ENCODE data around the gene PRLR. TPM values are rescaled to one million over a fixed set of nuclear protein-coding genes. Genes with fewer than 3 reads are reported as not detected.
A peak's percentile ranks its signal among the peaks of the same experiment; 100 is the strongest.

PRLR gene
- total RNA-seq, 6 experiments from 2014 or later: 7.4 to 26.8 (median 15.1) TPM

DNA sequence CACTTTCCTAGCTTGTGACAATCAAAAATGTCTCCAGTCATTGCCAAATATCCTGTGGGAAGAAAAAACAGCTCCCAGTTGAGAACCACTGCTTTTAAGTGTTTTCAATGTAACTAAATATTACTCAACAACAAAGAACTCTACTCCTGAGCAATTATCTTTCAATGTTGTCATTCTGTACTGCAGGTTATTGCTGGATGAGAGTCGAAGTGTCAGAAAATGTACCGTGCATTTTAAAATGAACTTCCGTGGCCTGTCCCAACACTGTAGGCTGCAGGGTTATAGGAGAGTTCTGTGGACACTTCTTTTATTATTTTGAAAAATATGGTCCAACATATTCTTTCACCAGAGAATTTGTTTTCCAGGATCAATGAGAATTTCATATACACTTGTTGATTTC, 147.8 kb downstream of the PRLR start:
- no peak overlapping the region for H3K4me3 ChIP-seq
- intact Hi-C loops (cut with DNase I): no loop called here
- peak in 3 of 4 donors; percentile 46 to 64 (median 63) for ATAC-seq

DNA sequence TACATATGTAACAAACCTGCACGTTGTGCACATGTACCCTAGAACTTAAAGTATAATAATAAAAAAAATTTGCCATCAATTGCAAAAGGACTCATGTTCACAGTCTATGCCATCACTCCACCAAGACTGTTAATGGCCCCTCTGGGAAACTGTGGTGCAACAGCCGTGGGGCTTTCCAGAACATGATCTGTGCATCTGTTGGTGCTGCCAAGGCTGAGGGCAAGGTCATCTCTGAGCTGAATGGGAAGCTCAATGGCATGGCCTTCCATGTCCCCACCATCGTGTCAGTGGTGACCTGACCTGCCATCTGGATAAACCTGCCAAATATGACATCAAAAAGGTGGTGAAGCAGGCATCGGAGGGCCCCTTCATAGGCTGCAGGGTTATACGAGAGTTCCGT, 149.2 kb downstream of the PRLR start:
- TF ChIP-seq, protein P1, sequence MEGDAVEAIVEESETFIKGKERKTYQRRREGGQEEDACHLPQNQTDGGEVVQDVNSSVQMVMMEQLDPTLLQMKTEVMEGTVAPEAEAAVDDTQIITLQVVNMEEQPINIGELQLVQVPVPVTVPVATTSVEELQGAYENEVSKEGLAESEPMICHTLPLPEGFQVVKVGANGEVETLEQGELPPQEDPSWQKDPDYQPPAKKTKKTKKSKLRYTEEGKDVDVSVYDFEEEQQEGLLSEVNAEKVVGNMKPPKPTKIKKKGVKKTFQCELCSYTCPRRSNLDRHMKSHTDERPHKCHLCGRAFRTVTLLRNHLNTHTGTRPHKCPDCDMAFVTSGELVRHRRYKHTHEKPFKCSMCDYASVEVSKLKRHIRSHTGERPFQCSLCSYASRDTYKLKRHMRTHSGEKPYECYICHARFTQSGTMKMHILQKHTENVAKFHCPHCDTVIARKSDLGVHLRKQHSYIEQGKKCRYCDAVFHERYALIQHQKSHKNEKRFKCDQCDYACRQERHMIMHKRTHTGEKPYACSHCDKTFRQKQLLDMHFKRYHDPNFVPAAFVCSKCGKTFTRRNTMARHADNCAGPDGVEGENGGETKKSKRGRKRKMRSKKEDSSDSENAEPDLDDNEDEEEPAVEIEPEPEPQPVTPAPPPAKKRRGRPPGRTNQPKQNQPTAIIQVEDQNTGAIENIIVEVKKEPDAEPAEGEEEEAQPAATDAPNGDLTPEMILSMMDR (IDR thresholded peaks at IDR 0.05): no peak
- TF ChIP-seq POLR2A (IDR thresholded peaks at IDR 0.05): no peak
- Histone ChIP-seq H3K27ac (peak overlapping the region in 1 of 3 donors; percentile 65), H3K4me3 (no peak overlapping the region), H3K9me3 (no peaks in the 10 kb centered on the region), H3K4me1 (peaks cover 0 to 16% (median 0%) of the 10 kb centered on the region in 4 donors), H3K27me3 (no peaks in the 10 kb centered on the region), H3K36me3 (no peaks in the 10 kb centered on the region)
- ATAC-seq (peak in 3 of 4 donors; percentile 37 to 73 (median 52)), DNase-seq (peak in 2 of 3 donors; percentile 51 to 61)
- intact Hi-C loops (cut with DNase I): no loop called here
- WGBS (ENCODE audit: insufficient coverage, low coverage, low lambda C conversion rate, missing lambda C conversion rate): 79% methylated on average over 5 of the region's 6 CpGs

More for the DNA sequence above, 147.8 kb downstream of the PRLR start:
- no peaks in the 10 kb centered on the region for H3K27me3 ChIP-seq
- H3K36me3 ChIP-seq: no peaks in the 10 kb centered on the region
- 38% methylated on average over 3 of the region's 3 CpGs for WGBS (ENCODE audit: insufficient coverage, low coverage, low lambda C conversion rate, missing lambda C conversion rate)
- peaks cover 0 to 16% (median 0%) of the 10 kb centered on the region in 4 donors for H3K4me1 ChIP-seq
- TF ChIP-seq, protein P1 (IDR thresholded peaks at IDR 0.05): no peak
- no peak for TF ChIP-seq POLR2A (IDR thresholded peaks at IDR 0.05)
- peak overlapping the region in 2 of 3 donors; percentile 17 to 65 for H3K27ac ChIP-seq
- no peak for DNase-seq
- no peaks in the 10 kb centered on the region for H3K9me3 ChIP-seq

DNA sequence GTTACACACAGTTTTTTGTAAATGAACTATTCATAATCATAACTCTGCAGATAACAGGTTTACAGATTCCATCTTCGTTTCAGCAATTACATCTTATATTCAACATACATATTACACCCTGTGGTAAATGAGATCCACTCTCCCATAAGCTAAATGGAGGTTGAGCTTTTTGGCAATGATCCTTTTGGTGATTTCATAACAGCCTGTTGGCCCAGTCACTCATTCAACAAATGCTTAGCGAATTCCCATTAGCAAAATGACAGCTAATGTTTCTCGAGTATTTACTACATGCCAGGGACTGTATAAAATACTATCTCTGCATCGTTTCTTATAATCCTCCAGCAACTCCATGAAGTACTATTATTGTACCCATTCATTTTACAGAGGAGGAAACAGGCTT, 157.1 kb downstream of the PRLR start:
- DNase-seq (no peak), ATAC-seq (peak in 3 of 4 donors; percentile 64 to 75 (median 68))
- intact Hi-C loops (cut with DNase I): no loop called here
- no peak overlapping the region for H3K27ac ChIP-seq
- H3K4me3 ChIP-seq: no peak overlapping the region
- H3K36me3 ChIP-seq: no peaks in the 10 kb centered on the region
- no peaks in the 10 kb centered on the region for H3K27me3 ChIP-seq
- WGBS (ENCODE audit: insufficient coverage, low coverage, low lambda C conversion rate, missing lambda C conversion rate): 41% methylated on average over 4 of the region's 4 CpGs
- H3K9me3 ChIP-seq: no peaks in the 10 kb centered on the region
- H3K4me1 ChIP-seq: no peaks in the 10 kb centered on the region
- TF ChIP-seq, protein P1 (IDR thresholded peaks at IDR 0.05): no peak
- TF ChIP-seq POLR2A (IDR thresholded peaks at IDR 0.05): no peak

DNA sequence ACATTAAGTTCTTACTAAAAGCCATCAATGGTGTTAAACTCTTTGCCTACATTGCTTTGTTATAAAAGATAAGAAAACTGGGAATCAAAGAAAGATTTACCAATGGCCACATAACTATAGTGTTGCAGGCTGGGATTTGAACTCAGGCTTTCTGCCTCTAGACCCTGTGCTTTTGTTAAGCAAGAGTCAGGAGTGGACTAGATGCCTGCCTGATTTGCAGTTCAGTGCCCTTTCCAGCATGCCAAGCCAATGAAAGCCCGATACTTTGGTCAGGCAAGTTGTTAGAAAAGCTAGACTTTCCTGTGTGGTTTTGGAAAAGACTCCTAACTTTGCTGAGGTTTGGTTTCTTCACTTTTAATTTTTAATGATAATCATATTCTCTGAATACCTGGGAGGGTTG, 161.1 kb downstream of the PRLR start:
- 45% methylated on average over 1 of the region's 1 CpG for WGBS (ENCODE audit: insufficient coverage, low coverage, low lambda C conversion rate, missing lambda C conversion rate)
- Histone ChIP-seq H3K4me3 (no peak overlapping the region), H3K4me1 (peaks cover 0 to 9% (median 3%) of the 10 kb centered on the region in 4 donors), H3K36me3 (no peaks in the 10 kb centered on the region), H3K27ac (no peak overlapping the region), H3K27me3 (no peaks in the 10 kb centered on the region), H3K9me3 (no peaks in the 10 kb centered on the region)
- TF ChIP-seq, protein P1 (IDR thresholded peaks at IDR 0.05): no peak
- TF ChIP-seq POLR2A (IDR thresholded peaks at IDR 0.05): no peak
- ATAC-seq (peak; percentile 40 to 78 (median 56)), DNase-seq (no peak)
- intact Hi-C loops (cut with DNase I): no loop called here

DNA sequence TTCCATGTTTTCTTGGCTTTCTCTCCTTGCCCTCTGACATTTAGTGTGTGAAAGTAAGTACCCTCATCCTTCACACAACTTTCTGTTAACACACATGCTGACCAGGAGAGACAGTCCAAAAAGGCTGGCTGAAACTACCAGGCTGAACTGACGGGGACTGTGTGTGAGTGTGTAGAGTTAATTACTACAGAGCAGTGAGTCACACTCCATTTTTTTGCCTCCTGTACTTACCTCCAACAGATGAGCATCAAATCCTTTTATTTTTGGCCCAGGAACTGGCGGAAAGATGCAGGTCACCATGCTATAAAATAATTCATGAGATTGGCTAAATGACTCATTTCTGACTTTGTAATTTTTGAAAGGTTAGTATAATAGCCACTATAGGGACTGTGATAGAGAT, 162.3 kb downstream of the PRLR start:
- H3K27me3 ChIP-seq: no peaks in the 10 kb centered on the region
- DNase-seq: no peak
- no peaks in the 10 kb centered on the region for H3K36me3 ChIP-seq
- intact Hi-C loops (cut with DNase I): no loop called here
- peaks cover 0 to 19% (median 5%) of the 10 kb centered on the region in 4 donors for H3K4me1 ChIP-seq
- no peak for TF ChIP-seq POLR2A (IDR thresholded peaks at IDR 0.05)
- TF ChIP-seq, protein P1 (IDR thresholded peaks at IDR 0.05): no peak
- WGBS (ENCODE audit: insufficient coverage, low coverage, low lambda C conversion rate, missing lambda C conversion rate): 77% methylated on average over 2 of the region's 2 CpGs
- H3K27ac ChIP-seq: no peak overlapping the region
- ATAC-seq: no peak
- no peaks in the 10 kb centered on the region for H3K9me3 ChIP-seq
- H3K4me3 ChIP-seq: no peak overlapping the region

Data from right lobe of liver (tissue), 6 donors.